Esophagus squamous epithelium (tissue), 5 donors: ENCODE results near the gene EVC. TPM values are rescaled to one million over a fixed set of nuclear protein-coding genes. Genes with fewer than 3 reads are reported as not detected.

ENCODE experiments used
- DNase-seq: peaks from one replicate; lab custom pipeline; 2025; lab: John Stamatoyannopoulos, UW
- H3K27ac ChIP-seq, 4 donors: fragments of 200-600 bp; sonication (generic); one replicate each; pipeline ENCODE4 v1.5.1; 2016 to 2019; ENCODE audit warnings: mild to moderate bottlenecking in 1 of 4
- H3K27me3 ChIP-seq, 4 donors: fragments of 200-600 bp; sonication (generic); 1 replicate in 3 of 4; 2 replicates in 1 of 4; pipeline versions ENCODE4 v1.5.1 to v1.6.0; 2017 to 2021; ENCODE audit warnings: antibody characterized with exemption in 1 of 4
- H3K36me3 ChIP-seq, 3 donors: fragments of 200-600 bp; sonication (generic); one replicate each; pipeline ENCODE4 v1.5.1; 2016 to 2019
- H3K4me1 ChIP-seq, 3 donors: fragments of 200-600 bp; sonication (generic); one replicate each; pipeline ENCODE4 v1.5.1; 2017 to 2019
- H3K4me3 ChIP-seq, 4 donors: fragments of 200-600 bp; sonication (generic); 1 replicate in 3 of 4; 2 replicates in 1 of 4; pipeline ENCODE4 v1.5.1; 2016 to 2019; ENCODE audit warnings: mild to moderate bottlenecking in 2 of 4, moderate library complexity in 1 of 4
- H3K9me3 ChIP-seq, 3 donors: fragments of 200-600 bp; sonication (generic); one replicate each; pipeline ENCODE4 v1.5.1; 2016 to 2019
- POLR2A ChIP-seq, 4 donors: fragments of 450-650 bp; IDR thresholded peaks; one replicate each; pipeline ENCODE4 v1.6.1; 2017; ENCODE audit warnings: antibody characterized with exemption in 4 of 4, mild to moderate bottlenecking in 4 of 4, moderate library complexity in 3 of 4
- WGBS, 2 donors: methylation state at CpG; one replicate each; pipeline ENCODE4 v1.1.5; 2018; 5-methylcytosine and 5-hydroxymethylcytosine counted together
- intact Hi-C: fragments of 100-400 bp; cut with DNase I; formaldehyde crosslinking; loops from one replicate; pipeline ENCODE4 v1.15.0; 2022
- total RNA-seq, 4 donors: library from RNA; depleted of rRNA; stranded (reverse); fragments of >200 nt; gene quantifications; one replicate each; pipeline ENCODE4 v1.1.0, GENCODE V29; 2016
- TF ChIP-seq, protein P1 (sequence below), 6 experiments: fragments of 450-650 bp in 4 of 6; fragments of 200-600 bp in 2 of 6; sonication (generic) in 2 of 6; IDR thresholded peaks; one replicate each; pipeline ENCODE4 v1.5.1; 2016 to 2019; ENCODE audit warnings: antibody characterized with exemption in 6 of 6, mild to moderate bottlenecking in 4 of 6, moderate library complexity in 4 of 6
- donor health status: DM: yes; HTN: yes; CAD: no.

EVC gene
- total RNA-seq, 4 donors from 2014 or later: 4.2 to 17.2 (median 6.3) TPM

- intact Hi-C loops: no loop called here
- no peak for DNase-seq
- H3K27ac ChIP-seq: no peak overlapping the region
- WGBS, 2 donors: 66 to 69% methylated on average over 14 to 17 of the region's 18 CpGs
- no peaks in the 10 kb centered on the region for H3K9me3 ChIP-seq
- H3K4me3 ChIP-seq: no peak overlapping the region
- peaks cover 0 to 22% (median 0%) of the 10 kb centered on the region in 3 donors for H3K4me1 ChIP-seq
- no peaks in the 10 kb centered on the region for H3K27me3 ChIP-seq
- TF ChIP-seq POLR2A (IDR thresholded peaks at IDR 0.05): no peak
- TF ChIP-seq, protein P1, sequence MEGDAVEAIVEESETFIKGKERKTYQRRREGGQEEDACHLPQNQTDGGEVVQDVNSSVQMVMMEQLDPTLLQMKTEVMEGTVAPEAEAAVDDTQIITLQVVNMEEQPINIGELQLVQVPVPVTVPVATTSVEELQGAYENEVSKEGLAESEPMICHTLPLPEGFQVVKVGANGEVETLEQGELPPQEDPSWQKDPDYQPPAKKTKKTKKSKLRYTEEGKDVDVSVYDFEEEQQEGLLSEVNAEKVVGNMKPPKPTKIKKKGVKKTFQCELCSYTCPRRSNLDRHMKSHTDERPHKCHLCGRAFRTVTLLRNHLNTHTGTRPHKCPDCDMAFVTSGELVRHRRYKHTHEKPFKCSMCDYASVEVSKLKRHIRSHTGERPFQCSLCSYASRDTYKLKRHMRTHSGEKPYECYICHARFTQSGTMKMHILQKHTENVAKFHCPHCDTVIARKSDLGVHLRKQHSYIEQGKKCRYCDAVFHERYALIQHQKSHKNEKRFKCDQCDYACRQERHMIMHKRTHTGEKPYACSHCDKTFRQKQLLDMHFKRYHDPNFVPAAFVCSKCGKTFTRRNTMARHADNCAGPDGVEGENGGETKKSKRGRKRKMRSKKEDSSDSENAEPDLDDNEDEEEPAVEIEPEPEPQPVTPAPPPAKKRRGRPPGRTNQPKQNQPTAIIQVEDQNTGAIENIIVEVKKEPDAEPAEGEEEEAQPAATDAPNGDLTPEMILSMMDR (IDR thresholded peaks at IDR 0.05): no peak
- H3K36me3 ChIP-seq: no peaks in the 10 kb centered on the region
These were observed 132.9 kb downstream of the EVC start for GRCh38 chr4:5843573-5844530.

- H3K27me3 ChIP-seq: no peaks in the 10 kb centered on the region
- no peaks in the 10 kb centered on the region for H3K36me3 ChIP-seq
- no peak for TF ChIP-seq POLR2A (IDR thresholded peaks at IDR 0.05)
- TF ChIP-seq, protein P1 (IDR thresholded peaks at IDR 0.05): no peak
- intact Hi-C loops: no loop called here
- WGBS, 2 donors: 79% methylated on average over 10 to 11 of the region's 13 CpGs
- no peaks in the 10 kb centered on the region for H3K9me3 ChIP-seq
- no peak overlapping the region for H3K27ac ChIP-seq
- H3K4me3 ChIP-seq: no peak overlapping the region
- peaks cover 0 to 17% (median 0%) of the 10 kb centered on the region in 3 donors for H3K4me1 ChIP-seq
- no peak for DNase-seq
These were observed 134.3 kb downstream of the EVC start for GRCh38 chr4:5845035-5845905.

DNA sequence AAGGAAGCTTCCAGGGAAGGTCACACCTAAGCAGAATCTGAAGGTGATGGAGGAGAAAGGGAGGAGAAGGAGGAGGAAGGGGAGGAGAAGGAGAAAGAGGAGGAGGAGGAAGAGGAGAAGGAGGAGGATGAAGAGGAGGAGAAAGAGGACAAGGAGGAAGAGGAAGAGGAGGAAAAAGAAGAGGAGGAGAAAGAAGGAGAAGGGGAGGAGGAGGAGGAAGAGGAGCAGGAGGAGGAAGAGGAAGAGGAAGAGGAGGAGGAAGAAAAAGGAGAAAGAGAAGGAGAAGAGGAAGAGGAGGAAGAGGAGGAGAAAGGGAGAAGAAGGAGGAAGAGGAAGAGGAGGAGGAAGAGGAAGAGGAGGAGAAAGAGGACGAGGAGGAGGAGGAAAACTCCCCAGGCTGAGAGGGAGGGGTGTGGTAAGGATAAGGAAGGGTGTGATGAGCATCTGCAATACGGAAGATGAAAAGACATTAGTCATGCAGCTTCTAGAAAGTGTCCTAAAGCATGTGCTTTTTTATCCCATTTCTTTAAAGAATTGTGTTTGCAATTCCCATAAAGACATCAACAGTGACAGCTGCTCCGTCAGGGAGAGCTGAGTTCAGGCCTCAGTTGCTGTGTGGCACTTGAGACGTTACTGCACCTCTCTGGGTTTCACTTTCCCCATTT, 140.8 kb downstream of the EVC start:
- Histone ChIP-seq H3K9me3 (no peaks in the 10 kb centered on the region), H3K4me1 (no peaks in the 10 kb centered on the region), H3K36me3 (no peaks in the 10 kb centered on the region), H3K27me3 (peaks cover 0 to 4% (median 0%) of the 10 kb centered on the region in 4 donors), H3K27ac (no peak overlapping the region), H3K4me3 (no peak overlapping the region)
- WGBS, 2 donors: 45 to 65% methylated on average over 4 of the region's 4 CpGs
- DNase-seq: no peak
- intact Hi-C loops: no loop called here
- no peak for TF ChIP-seq POLR2A (IDR thresholded peaks at IDR 0.05)
- TF ChIP-seq, protein P1 (IDR thresholded peaks at IDR 0.05): no peak

- no peak for TF ChIP-seq POLR2A (IDR thresholded peaks at IDR 0.05)
- TF ChIP-seq, protein P1 (IDR thresholded peaks at IDR 0.05): no peak
- no peak for DNase-seq
- peaks cover 0 to 4% (median 0%) of the 10 kb centered on the region in 4 donors for H3K27me3 ChIP-seq
- no peaks in the 10 kb centered on the region for H3K4me1 ChIP-seq
- no peaks in the 10 kb centered on the region for H3K36me3 ChIP-seq
- H3K4me3 ChIP-seq: no peak overlapping the region
- H3K9me3 ChIP-seq: no peaks in the 10 kb centered on the region
- H3K27ac ChIP-seq: no peak overlapping the region
- 78 to 92% methylated on average over 9 of the region's 9 CpGs for WGBS, 2 donors
- intact Hi-C loops: no loop called here
These were observed 141.7 kb downstream of the EVC start for GRCh38 chr4:5852523-5853202.
